Loucy (cell line): ENCODE results near the gene CLNK.

ENCODE experiments used
- H2AFZ ChIP-seq: fragments of 200-600 bp; sonication (generic); 2 replicates; pipeline ENCODE4 v1.6.0; 2016; ENCODE audit warnings: antibody characterized with exemption, mild to moderate bottlenecking, low read length, moderate library complexity
- H3F3A ChIP-seq: fragments of 200-600 bp; 2 replicates; pipeline ENCODE4 v1.6.0; 2016; ENCODE audit warnings: antibody characterized with exemption, low read depth, mild to moderate bottlenecking
- H3K27me3 ChIP-seq: fragments of 200-600 bp; sonication (generic); 2 replicates; pipeline ENCODE4 v1.6.1; 2014; ENCODE audit warnings: low read length, mild to moderate bottlenecking; ENCODE audit not compliant: insufficient read depth, poor library complexity, severe bottlenecking
- H3K36me3 ChIP-seq: fragments of 200-600 bp; sonication (generic); 2 replicates; pipeline ENCODE4 v1.6.1; 2016; ENCODE audit warnings: low read length; ENCODE audit not compliant: insufficient read depth
- H3K4me1 ChIP-seq: fragments of 200-600 bp; sonication (generic); 2 replicates; pipeline ENCODE4 v1.5.1; 2014; ENCODE audit warnings: low read length, mild to moderate bottlenecking; ENCODE audit not compliant: insufficient read depth, poor library complexity, severe bottlenecking
- H3K4me2 ChIP-seq: fragments of 200-600 bp; sonication (generic); 2 replicates; pipeline ENCODE4 v1.6.0; 2014; ENCODE audit warnings: antibody characterized with exemption, low read length, low read depth, mild to moderate bottlenecking; ENCODE audit not compliant: poor library complexity, severe bottlenecking
- H3K4me3 ChIP-seq: fragments of 200-600 bp; sonication (generic); 2 replicates; pipeline ENCODE4 v1.5.1; 2014; ENCODE audit warnings: low read length, mild to moderate bottlenecking, mixed read lengths; ENCODE audit not compliant: poor library complexity, severe bottlenecking
- H3K79me2 ChIP-seq: fragments of 200-600 bp; sonication (generic); 2 replicates; pipeline ENCODE4 v1.6.1; 2014; ENCODE audit warnings: low read length; ENCODE audit not compliant: insufficient read depth
- H3K9ac ChIP-seq: fragments of 200-600 bp; sonication (generic); 2 replicates; pipeline ENCODE4 v1.6.0; 2014; ENCODE audit warnings: mild to moderate bottlenecking, low read depth, low read length, moderate library complexity; ENCODE audit not compliant: poor library complexity, severe bottlenecking
- H3K9me2 ChIP-seq: fragments of 200-600 bp; sonication (generic); replicated peaks from 2 replicates; pipeline ENCODE4 v1.6.1; 2016; ENCODE audit warnings: low read depth, low read length, mixed read lengths
- H3K9me3 ChIP-seq: fragments of 200-600 bp; sonication (generic); 2 replicates; pipeline ENCODE4 v1.6.1; 2014; ENCODE audit warnings: mild to moderate bottlenecking, antibody characterized with exemption, low read length, low read depth; ENCODE audit not compliant: insufficient read depth
- H4K20me1 ChIP-seq: fragments of 200-600 bp; sonication (generic); 2 replicates; pipeline ENCODE4 v1.6.0; 2014; ENCODE audit warnings: antibody characterized with exemption, low read length, mild to moderate bottlenecking; ENCODE audit not compliant: insufficient read depth, poor library complexity, severe bottlenecking
- EZH2phosphoT487 ChIP-seq: fragments of 200-600 bp; IDR thresholded peaks from 2 replicates; pipeline ENCODE4 v1.6.1; 2018; ENCODE audit warnings: antibody characterized with exemption, mild to moderate bottlenecking, moderate library complexity, borderline replicate concordance
- TF ChIP-seq, protein P1 (sequence below): fragments of 200-600 bp; sonication (generic); conservative IDR thresholded peaks from 2 replicates; pipeline ENCODE4 v1.5.1; 2014; ENCODE audit warnings: mild to moderate bottlenecking, antibody characterized with exemption, low read length

Gene CLNK

DNA sequence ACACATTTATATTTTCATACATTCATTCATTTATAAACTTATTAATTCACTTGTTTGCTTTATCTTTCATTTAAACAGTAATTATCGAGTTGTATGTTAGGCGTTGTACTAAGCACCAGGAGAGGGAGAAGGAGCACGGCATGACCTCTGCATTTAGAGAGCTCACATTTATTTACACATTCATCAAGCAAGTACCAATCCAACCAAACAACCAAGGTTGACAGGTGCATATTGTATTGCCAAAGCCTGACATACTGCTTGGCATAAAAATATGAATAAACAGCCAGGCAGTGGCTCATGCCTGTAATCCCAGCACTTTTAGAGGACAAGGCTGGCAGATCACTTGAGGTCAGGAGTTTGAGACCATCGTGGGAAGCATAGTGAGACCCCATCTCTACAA lies 37.0 kb upstream of the CLNK start:
- Histone ChIP-seq H3K4me1 (peaks cover 17% of the 10 kb centered on the region), H3K9me2 (no peaks in the 10 kb centered on the region), H3K79me2 (no peaks in the 10 kb centered on the region), H4K20me1 (no peaks in the 10 kb centered on the region), H3K9me3 (no peaks in the 10 kb centered on the region), H3K36me3 (no peaks in the 10 kb centered on the region), H3K27me3 (no peaks in the 10 kb centered on the region), H3K9ac (no peak overlapping the region), H3F3A (0 out of 2 replicates have a peak, but pooled peaks cover 3% of the 10 kb centered on the region), H3K4me3 (no peak overlapping the region), H3K4me2 (no peak overlapping the region), H2AFZ (no peak overlapping the region)
- TF ChIP-seq, protein P1, sequence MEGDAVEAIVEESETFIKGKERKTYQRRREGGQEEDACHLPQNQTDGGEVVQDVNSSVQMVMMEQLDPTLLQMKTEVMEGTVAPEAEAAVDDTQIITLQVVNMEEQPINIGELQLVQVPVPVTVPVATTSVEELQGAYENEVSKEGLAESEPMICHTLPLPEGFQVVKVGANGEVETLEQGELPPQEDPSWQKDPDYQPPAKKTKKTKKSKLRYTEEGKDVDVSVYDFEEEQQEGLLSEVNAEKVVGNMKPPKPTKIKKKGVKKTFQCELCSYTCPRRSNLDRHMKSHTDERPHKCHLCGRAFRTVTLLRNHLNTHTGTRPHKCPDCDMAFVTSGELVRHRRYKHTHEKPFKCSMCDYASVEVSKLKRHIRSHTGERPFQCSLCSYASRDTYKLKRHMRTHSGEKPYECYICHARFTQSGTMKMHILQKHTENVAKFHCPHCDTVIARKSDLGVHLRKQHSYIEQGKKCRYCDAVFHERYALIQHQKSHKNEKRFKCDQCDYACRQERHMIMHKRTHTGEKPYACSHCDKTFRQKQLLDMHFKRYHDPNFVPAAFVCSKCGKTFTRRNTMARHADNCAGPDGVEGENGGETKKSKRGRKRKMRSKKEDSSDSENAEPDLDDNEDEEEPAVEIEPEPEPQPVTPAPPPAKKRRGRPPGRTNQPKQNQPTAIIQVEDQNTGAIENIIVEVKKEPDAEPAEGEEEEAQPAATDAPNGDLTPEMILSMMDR = no peak
- no peak for TF ChIP-seq EZH2phosphoT487

DNA sequence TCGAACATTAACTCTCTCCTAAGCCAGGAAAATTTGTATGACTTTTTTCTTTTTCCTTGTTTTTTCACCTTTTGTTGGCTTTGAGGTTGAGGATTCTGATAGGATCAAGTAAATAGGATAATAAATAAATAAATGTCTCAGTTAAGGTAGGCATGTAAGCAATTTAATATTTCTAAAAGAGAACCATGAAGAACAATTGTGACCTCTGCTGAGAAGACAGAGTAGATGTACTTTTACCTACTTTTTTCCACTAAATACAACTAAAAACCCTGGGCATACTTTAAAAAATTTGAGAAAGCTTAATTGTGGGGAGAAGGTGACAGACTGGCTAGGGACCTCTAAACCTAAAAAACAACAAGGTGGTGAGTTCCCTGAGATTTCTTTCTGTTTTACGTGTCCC lies 31.6 kb upstream of the CLNK start:
- H3K79me2 ChIP-seq = no peaks in the 10 kb centered on the region
- 0 out of 2 replicates have a peak, but pooled peaks cover 3% of the 10 kb centered on the region for H3F3A ChIP-seq
- TF ChIP-seq EZH2phosphoT487 = no peak
- TF ChIP-seq, protein P1 = peak; percentile 60
- H3K4me2 ChIP-seq = no peak overlapping the region
- H3K4me3 ChIP-seq = no peak overlapping the region
- no peaks in the 10 kb centered on the region for H4K20me1 ChIP-seq
- no peaks in the 10 kb centered on the region for H3K36me3 ChIP-seq
- no peaks in the 10 kb centered on the region for H3K9me2 ChIP-seq
- no peak overlapping the region for H3K9ac ChIP-seq
- peaks cover 6% of the 10 kb centered on the region; the same call in 1 of the 2 replicates for H3K9me3 ChIP-seq
- no peaks in the 10 kb centered on the region for H3K27me3 ChIP-seq
- H2AFZ ChIP-seq = no peak overlapping the region
- H3K4me1 ChIP-seq = peaks cover 17% of the 10 kb centered on the region

DNA sequence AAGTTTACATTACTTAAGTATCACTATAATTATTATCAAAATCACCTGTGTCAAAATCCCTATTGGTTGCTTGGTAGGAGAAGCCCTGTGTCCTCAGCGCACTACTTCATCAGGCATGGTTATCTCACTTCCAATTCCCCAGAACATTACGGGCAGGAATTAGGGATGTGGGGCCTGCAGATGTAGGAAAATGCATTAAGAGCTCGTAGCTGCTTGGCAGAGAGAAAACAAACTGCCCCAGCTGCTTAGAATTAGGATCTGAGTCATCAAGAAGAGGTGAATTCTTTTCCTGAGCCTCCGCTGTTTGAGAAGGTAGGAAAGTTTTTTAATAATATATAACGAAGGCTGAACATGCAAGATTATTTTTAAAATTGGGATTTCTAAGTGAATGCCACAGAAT lies 31.1 kb upstream of the CLNK start:
- Histone ChIP-seq H2AFZ (no peak overlapping the region), H3K79me2 (no peaks in the 10 kb centered on the region), H4K20me1 (no peaks in the 10 kb centered on the region), H3K9me3 (peaks cover 6% of the 10 kb centered on the region; the same call in 1 of the 2 replicates), H3K9me2 (no peaks in the 10 kb centered on the region), H3K4me3 (no peak overlapping the region), H3K36me3 (no peaks in the 10 kb centered on the region), H3K4me1 (peaks cover 17% of the 10 kb centered on the region), H3F3A (0 out of 2 replicates have a peak, but pooled peaks cover 3% of the 10 kb centered on the region), H3K4me2 (no peak overlapping the region), H3K27me3 (no peaks in the 10 kb centered on the region), H3K9ac (no peak overlapping the region)
- TF ChIP-seq, protein P1 = no peak
- TF ChIP-seq EZH2phosphoT487 = no peak
